Activated B cell treated with CpG ODN at 0.5 μM for 24 hours (primary cell): Measurements from ENCODE around the gene KCNJ15. TPM values are rescaled to one million over a fixed set of nuclear protein-coding genes. Genes with fewer than 3 reads are reported as not detected.

ENCODE experiments used
- ATAC-seq: fragments of 200-7000 bp; cut with Tn5 transposase; one replicate; pipeline ENCODE4 v1.10.0; 2021; ENCODE audit warnings: low read depth, mild to moderate bottlenecking, moderate library complexity
- CTCF ChIA-PET: fragments of 350-600 bp; sonication (Branson Sonifier 250); formaldehyde crosslinking; loops from one replicate; lab custom pipeline; 2021; ENCODE audit warnings: antibody characterized with exemption; lab: Charles Lee
- POLR2A ChIA-PET: fragments of 350-600 bp; sonication (Branson Sonifier 250); formaldehyde crosslinking; loops from one replicate; lab custom pipeline; 2021; ENCODE audit warnings: antibody characterized with exemption; lab: Charles Lee
- DNase-seq: peaks from one replicate; pipeline ENCODE4 v3.0.0; 2022
- H3K27ac Mint-ChIP-seq: one replicate; pipeline ENCODE4 v1.8.0; 2020; ENCODE audit warnings: mixed read lengths
- H3K27me3 Mint-ChIP-seq: one replicate; pipeline ENCODE4 v1.8.0; 2021; ENCODE audit warnings: mixed read lengths
- H3K36me3 Mint-ChIP-seq: one replicate; pipeline ENCODE4 v1.8.0; 2021; ENCODE audit warnings: low read depth, mixed read lengths
- H3K4me1 Mint-ChIP-seq: one replicate; pipeline ENCODE4 v1.8.0; 2021; ENCODE audit warnings: mixed read lengths
- H3K4me3 Mint-ChIP-seq: one replicate; pipeline ENCODE4 v1.8.0; 2020; ENCODE audit warnings: mild to moderate bottlenecking, mixed read lengths
- H3K9me3 Mint-ChIP-seq: one replicate; pipeline ENCODE4 v1.8.0; 2020; ENCODE audit warnings: mixed read lengths
- CTCF ChIP-seq: fragments of 200-600 bp; IDR thresholded peaks from one replicate; pipeline ENCODE4 v1.8.0; 2022; ENCODE audit warnings: antibody characterized with exemption, mild to moderate bottlenecking
- intact Hi-C: fragments of 100-400 bp; cut with micrococcal nuclease; formaldehyde crosslinking; loops from one replicate; pipeline ENCODE4 v1.15.1; 2024
- total RNA-seq: library from RNA; stranded (reverse); gene quantifications from 2 replicates; pipeline ENCODE4 v1.2.3, GENCODE V29; 2022

KCNJ15 gene
- total RNA-seq, 1 donor from 2014 or later = not detected

- H3K27ac Mint-ChIP-seq = no peak overlapping the region
- CTCF ChIA-PET = no interaction called here
- no peak overlapping the region for H3K4me3 Mint-ChIP-seq
- peaks cover 9% of the 10 kb centered on the region for H3K27me3 Mint-ChIP-seq
- H3K4me1 Mint-ChIP-seq = no peaks in the 10 kb centered on the region
- POLR2A ChIA-PET = no interaction called here
- H3K9me3 Mint-ChIP-seq = no peaks in the 10 kb centered on the region
- no peak for TF ChIP-seq CTCF
- DNase-seq (no peak), ATAC-seq (no peak)
- H3K36me3 Mint-ChIP-seq = no peaks in the 10 kb centered on the region
- intact Hi-C loops = no loop called here
These were observed 97.4 kb downstream of the KCNJ15 start for GRCh38 chr21:38354231-38354630.

- intact Hi-C loops = loop anchor here (5.0 kb wide), 2 partner anchors 642 to 1192 kb away; no protein-coding TSS in a partner anchor
- DNase-seq (no peak), ATAC-seq (no peak)
- Mint-ChIP-seq H3K27ac (no peak overlapping the region), H3K4me1 (no peaks in the 10 kb centered on the region), H3K9me3 (no peaks in the 10 kb centered on the region), H3K27me3 (peaks cover 9% of the 10 kb centered on the region), H3K4me3 (no peak overlapping the region), H3K36me3 (no peaks in the 10 kb centered on the region)
- no peak for TF ChIP-seq CTCF
- ChIA-PET POLR2A (no interaction called here), CTCF (no interaction called here)
These were observed 98.0 kb downstream of the KCNJ15 start for GRCh38 chr21:38354746-38355145.

- DNase-seq (no peak), ATAC-seq (no peak)
- ChIA-PET POLR2A (no interaction called here), CTCF (no interaction called here)
- intact Hi-C loops = loop anchor here (5.0 kb wide), 2 partner anchors 643 to 1193 kb away; no protein-coding TSS in a partner anchor
- Mint-ChIP-seq H3K27ac (no peak overlapping the region), H3K36me3 (no peaks in the 10 kb centered on the region), H3K9me3 (no peaks in the 10 kb centered on the region), H3K4me3 (no peak overlapping the region), H3K4me1 (no peaks in the 10 kb centered on the region), H3K27me3 (peaks cover 8% of the 10 kb centered on the region)
- TF ChIP-seq CTCF = no peak
These were observed 98.6 kb downstream of the KCNJ15 start for GRCh38 chr21:38355353-38355752.

DNA sequence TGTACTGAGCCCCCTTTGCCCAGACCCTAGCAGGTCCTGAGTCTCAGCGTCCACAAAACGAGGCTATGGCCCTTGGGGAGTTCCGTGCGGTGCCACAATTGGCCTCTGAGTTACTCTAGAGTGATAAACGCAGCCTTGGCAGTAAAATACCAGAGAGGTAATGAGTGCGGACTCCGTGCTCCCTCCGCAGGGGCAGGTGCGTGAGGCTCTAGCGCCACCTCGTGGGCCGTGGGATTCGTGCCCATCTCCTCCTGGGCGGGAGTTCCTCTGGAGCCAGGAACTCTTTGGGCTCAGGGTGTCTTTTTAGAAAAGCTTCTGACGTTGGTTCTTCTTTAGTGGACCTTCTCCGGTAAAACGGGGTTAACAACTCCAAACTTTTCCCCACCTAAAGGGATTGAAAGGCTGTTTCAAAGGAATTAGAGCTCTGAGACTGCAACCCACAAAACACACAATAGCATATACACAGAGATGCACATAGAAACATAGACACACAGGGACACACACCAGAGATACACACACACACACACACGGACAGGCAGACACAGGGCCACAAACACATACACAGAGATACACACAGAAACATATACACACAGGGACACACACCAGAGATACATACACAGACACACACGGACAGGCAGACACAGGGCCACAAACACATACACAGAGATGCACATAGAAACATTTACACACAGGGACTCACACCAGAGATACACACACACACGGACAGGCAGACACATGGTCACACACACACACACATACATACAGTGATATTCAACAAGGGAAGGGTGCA is 99.4 kb downstream of the KCNJ15 start:
- POLR2A ChIA-PET = no interaction called here
- peaks cover 8% of the 10 kb centered on the region for H3K27me3 Mint-ChIP-seq
- TF ChIP-seq CTCF = no peak
- H3K27ac Mint-ChIP-seq = no peak overlapping the region
- no peak overlapping the region for H3K4me3 Mint-ChIP-seq
- no peaks in the 10 kb centered on the region for H3K9me3 Mint-ChIP-seq
- no peaks in the 10 kb centered on the region for H3K36me3 Mint-ChIP-seq
- no peaks in the 10 kb centered on the region for H3K4me1 Mint-ChIP-seq
- intact Hi-C loops = loop anchor here (1.0 to 5.0 kb wide), 3 partner anchors 137 to 1194 kb away; no protein-coding TSS in a partner anchor
- DNase-seq (peak; percentile 30), ATAC-seq (no peak)
- CTCF ChIA-PET = interaction anchor here (0.7 kb wide), 2 partner anchors 29 to 644 kb away, joined by 3 read pairs; no protein-coding TSS in a partner anchor

Other genes starting within 250 kb of the KCNJ15 start
- not detected in 2 replicates for gene ERG, start 241.5 kb downstream of the KCNJ15 start, total RNA-seq